ENCODE results near the gene HOXA9. TPM values are rescaled to one million over a fixed set of nuclear protein-coding genes. Genes with fewer than 3 reads are reported as not detected.

HOXA9 gene
- total RNA-seq, 2 donors from 2014 or later, result not detected

- TF ChIP-seq, protein P1, sequence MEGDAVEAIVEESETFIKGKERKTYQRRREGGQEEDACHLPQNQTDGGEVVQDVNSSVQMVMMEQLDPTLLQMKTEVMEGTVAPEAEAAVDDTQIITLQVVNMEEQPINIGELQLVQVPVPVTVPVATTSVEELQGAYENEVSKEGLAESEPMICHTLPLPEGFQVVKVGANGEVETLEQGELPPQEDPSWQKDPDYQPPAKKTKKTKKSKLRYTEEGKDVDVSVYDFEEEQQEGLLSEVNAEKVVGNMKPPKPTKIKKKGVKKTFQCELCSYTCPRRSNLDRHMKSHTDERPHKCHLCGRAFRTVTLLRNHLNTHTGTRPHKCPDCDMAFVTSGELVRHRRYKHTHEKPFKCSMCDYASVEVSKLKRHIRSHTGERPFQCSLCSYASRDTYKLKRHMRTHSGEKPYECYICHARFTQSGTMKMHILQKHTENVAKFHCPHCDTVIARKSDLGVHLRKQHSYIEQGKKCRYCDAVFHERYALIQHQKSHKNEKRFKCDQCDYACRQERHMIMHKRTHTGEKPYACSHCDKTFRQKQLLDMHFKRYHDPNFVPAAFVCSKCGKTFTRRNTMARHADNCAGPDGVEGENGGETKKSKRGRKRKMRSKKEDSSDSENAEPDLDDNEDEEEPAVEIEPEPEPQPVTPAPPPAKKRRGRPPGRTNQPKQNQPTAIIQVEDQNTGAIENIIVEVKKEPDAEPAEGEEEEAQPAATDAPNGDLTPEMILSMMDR (IDR thresholded peaks at IDR 0.05), result no peak
- H3K27me3 ChIP-seq (replicated peaks; ENCODE audit: insufficient read depth), result peaks cover 27% of the 10 kb centered on the region
- no peak overlapping the region for H3K4me3 ChIP-seq
- peaks cover 15 to 33% of the 10 kb centered on the region in 2 donors for H3K4me1 ChIP-seq (ENCODE audit: control insufficient read depth in 1 of 2, low read depth in 2 of 2)
- DNase-seq (ENCODE audit: low spot score) (no peak), ATAC-seq (ENCODE audit: insufficient number of reproducible peaks, low FRiP score, low read depth) (no peak)
- no peaks in the 10 kb centered on the region for H3K9me3 ChIP-seq
- H3K27ac ChIP-seq, result no peak overlapping the region
- H3K36me3 ChIP-seq, result no peaks in the 10 kb centered on the region
Observed at GRCh38 chr7:27175626-27176523, 10.5 kb upstream of the HOXA9 start.

DNA sequence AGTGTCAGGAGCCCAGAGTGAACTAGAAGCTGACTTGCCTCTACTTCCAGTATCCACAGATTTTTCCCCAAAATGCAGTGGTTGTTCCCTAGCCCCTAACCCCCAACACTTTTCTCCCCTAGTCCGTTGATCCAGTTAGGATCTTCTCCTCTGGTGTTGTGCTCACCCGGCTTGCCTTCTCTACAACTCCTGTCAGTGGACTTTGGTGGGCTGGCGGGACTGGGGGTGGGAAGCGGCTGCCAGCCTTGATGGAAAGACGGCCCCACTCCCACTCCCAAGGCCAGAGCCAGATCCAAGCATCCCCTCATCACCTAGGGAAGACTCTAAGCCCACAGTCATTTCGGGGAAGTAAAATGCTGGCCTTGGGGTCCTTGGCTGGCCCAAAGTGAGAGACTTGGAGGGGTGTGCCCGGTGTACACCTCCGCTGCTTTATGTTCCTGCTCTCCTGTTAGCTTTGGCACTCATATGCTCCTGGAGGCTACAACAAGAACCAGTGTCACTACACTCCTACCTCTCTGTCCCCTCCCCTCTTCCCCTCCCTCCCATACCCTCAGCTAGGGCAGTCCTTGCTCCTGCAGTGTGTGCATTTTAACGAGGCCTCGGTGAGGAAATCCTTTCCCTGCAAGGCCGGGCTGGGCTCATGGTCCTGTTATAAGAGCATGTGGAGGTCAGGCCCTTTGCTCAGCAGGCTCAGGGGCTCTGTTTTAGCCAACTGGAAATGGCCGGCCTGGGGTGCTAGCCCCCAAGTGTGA lies 9.7 kb upstream of the HOXA9 start:
- H3K27me3 ChIP-seq (replicated peaks; ENCODE audit: insufficient read depth), result peaks cover 24% of the 10 kb centered on the region
- ATAC-seq (ENCODE audit: insufficient number of reproducible peaks, low FRiP score, low read depth) (no peak), DNase-seq (ENCODE audit: low spot score) (no peak)
- H3K27ac ChIP-seq, result no peak overlapping the region
- peaks cover 15 to 32% of the 10 kb centered on the region in 2 donors for H3K4me1 ChIP-seq (ENCODE audit: control insufficient read depth in 1 of 2, low read depth in 2 of 2)
- H3K36me3 ChIP-seq, result no peaks in the 10 kb centered on the region
- H3K9me3 ChIP-seq, result no peaks in the 10 kb centered on the region
- TF ChIP-seq, protein P1 (IDR thresholded peaks at IDR 0.05), result no peak
- no peak overlapping the region for H3K4me3 ChIP-seq

DNA sequence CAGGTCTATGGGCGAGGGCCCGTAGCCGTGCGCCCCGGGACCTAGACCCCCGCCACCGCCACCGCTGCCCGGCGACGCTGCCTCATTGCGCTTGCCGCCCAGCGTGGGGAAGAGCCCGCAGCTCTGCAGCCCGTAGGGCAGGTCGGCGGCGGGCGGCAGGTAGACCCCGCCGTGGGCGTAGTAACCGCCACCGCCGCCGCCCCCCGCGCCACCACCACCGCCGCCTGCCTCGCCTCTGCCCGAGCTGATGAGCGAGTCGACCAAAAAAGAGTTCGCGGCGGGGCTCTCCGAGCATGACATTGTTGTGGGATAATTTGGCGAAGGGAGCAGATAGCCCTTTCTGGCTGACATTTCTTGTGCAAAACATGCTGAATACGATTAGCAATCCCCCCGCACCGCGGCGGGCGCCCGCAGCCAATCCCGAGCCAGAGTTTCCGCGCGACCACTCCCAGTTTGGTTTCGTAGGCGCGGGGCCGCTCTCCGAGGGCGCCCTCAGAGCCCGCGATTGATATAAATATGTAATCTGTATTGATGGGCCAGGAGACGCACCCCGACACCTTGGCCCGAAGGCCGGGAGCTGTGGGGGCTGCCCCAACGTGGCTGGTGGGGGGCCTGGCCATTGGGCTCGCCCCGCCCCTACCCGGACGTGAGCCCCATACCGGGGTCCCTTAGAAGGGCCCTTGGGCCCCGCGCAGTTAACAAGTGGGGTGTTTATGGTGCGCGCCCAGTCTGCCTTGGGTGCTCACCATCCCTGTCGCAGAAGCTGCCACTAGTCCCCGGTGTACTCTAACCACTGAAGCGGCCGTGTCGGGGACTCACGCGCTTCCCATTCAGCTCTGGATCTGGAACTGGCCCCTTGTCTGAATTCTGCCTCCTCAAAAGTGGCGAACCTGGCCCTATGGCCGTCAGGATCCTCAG lies 8.9 kb upstream of the HOXA9 start, which contains the start of gene HOXA10:
HOXA10 (minus strand) TSS at position 365 of the 918 bp plus-strand sequence; CDS start at position 351, 14 bp downstream.
- Histone ChIP-seq H3K27ac (peak within 1 kb of the TSS in 1 of 2 donors; percentile 36), H3K36me3 (no peaks in the 10 kb centered on the region), H3K4me1 (ENCODE audit: control insufficient read depth in 1 of 2, low read depth in 2 of 2) (peaks cover 15 to 24% of the 10 kb centered on the region in 2 donors), H3K9me3 (no peaks in the 10 kb centered on the region), H3K27me3 (replicated peaks; ENCODE audit: insufficient read depth) (peaks cover 24% of the 10 kb centered on the region), H3K4me3 (peak within 1 kb of the TSS; percentile 74)
- DNase-seq (ENCODE audit: low spot score) (no peak), ATAC-seq (ENCODE audit: insufficient number of reproducible peaks, low FRiP score, low read depth) (no peak)
- TF ChIP-seq, protein P1 (IDR thresholded peaks at IDR 0.05), result no peak

GRCh38 chr7:27173511-27173955 lies 8.2 kb upstream of the HOXA9 start:
- H3K27me3 ChIP-seq (replicated peaks; ENCODE audit: insufficient read depth), result peaks cover 24% of the 10 kb centered on the region
- H3K27ac ChIP-seq, result peak overlapping the region in 1 of 2 donors; percentile 36

More at GRCh38 chr7:27173511-27173955, 8.2 kb upstream of the HOXA9 start:
- H3K4me3 ChIP-seq, result peak overlapping the region; percentile 74
- no peaks in the 10 kb centered on the region for H3K9me3 ChIP-seq
- TF ChIP-seq, protein P1 (IDR thresholded peaks at IDR 0.05), result no peak
- no peaks in the 10 kb centered on the region for H3K36me3 ChIP-seq
- peaks cover 15 to 23% of the 10 kb centered on the region in 2 donors for H3K4me1 ChIP-seq (ENCODE audit: control insufficient read depth in 1 of 2, low read depth in 2 of 2)
- DNase-seq (ENCODE audit: low spot score) (no peak), ATAC-seq (ENCODE audit: insufficient number of reproducible peaks, low FRiP score, low read depth) (no peak)
